H1 (cell line): Measurements from ENCODE around the gene NRL.

Source experiments
- KDM5A ChIP-seq: fragments of 200-600 bp; IDR thresholded peaks from 2 replicates; pipeline ENCODE4 v1.7.1; 2012; ENCODE audit warnings: mild to moderate bottlenecking, low read length, inconsistent platforms, mixed read lengths
- NRF1 ChIP-seq: IDR thresholded peaks from 2 replicates; pipeline ENCODE4 v1.6.1; 2011; ENCODE audit warnings: mild to moderate bottlenecking, low read depth, low read length, improper control_type of control experiment
- POLR2A ChIP-seq, 2 experiments: IDR thresholded peaks; 1 replicate in 1 of 2; 2 replicates in 1 of 2; pipeline ENCODE4 v1.6.1; 2011; ENCODE audit warnings: low read depth in 2 of 2, low read length in 2 of 2, mild to moderate bottlenecking in 2 of 2; ENCODE audit errors: control extremely low read depth in 1 of 2
- RAD21 ChIP-seq, 2 experiments: IDR thresholded peaks in 1 of 2; conservative IDR thresholded peaks in 1 of 2; 2 replicates each; pipeline ENCODE4 v1.6.1; 2011; ENCODE audit warnings: low read depth in 2 of 2, low read length in 2 of 2, improper control_type of control experiment in 1 of 2, inconsistent platforms in 1 of 2, mild to moderate bottlenecking in 1 of 2, moderate library complexity in 1 of 2
- RBBP5 ChIP-seq: IDR thresholded peaks from 2 replicates; pipeline ENCODE4 v1.7.1; 2012; ENCODE audit warnings: low read depth, mild to moderate bottlenecking, inconsistent platforms, low read length, moderate library complexity, borderline replicate concordance
- RFX5 ChIP-seq: IDR thresholded peaks from 2 replicates; pipeline ENCODE4 v1.6.1; 2011; ENCODE audit warnings: low read depth, low read length, improper control_type of control experiment, borderline replicate concordance
- TBP ChIP-seq: IDR thresholded peaks from 2 replicates; pipeline ENCODE4 v1.6.1; 2011; ENCODE audit warnings: low read depth, low read length, improper control_type of control experiment
- TCF12 ChIP-seq: IDR thresholded peaks from 2 replicates; pipeline ENCODE4 v1.6.1; 2011; ENCODE audit warnings: low read depth, mild to moderate bottlenecking, low read length
- TEAD4 ChIP-seq: IDR thresholded peaks from 2 replicates; pipeline ENCODE4 v1.6.1; 2012; ENCODE audit warnings: low read depth, low read length, inconsistent platforms, mixed read lengths
- TF ChIP-seq, protein P1 (sequence below), 3 experiments: IDR thresholded peaks; 1 replicate in 2 of 3; 2 replicates in 1 of 3; pipeline versions ENCODE4 v1.5.1 to v1.6.1; 2011; ENCODE audit warnings: low read length in 3 of 3, mild to moderate bottlenecking in 3 of 3, inconsistent platforms in 2 of 3, low read depth in 1 of 3, moderate library complexity in 1 of 3; ENCODE audit not compliant: insufficient read depth in 1 of 3; ENCODE audit errors: control extremely low read depth in 1 of 3

DNA sequence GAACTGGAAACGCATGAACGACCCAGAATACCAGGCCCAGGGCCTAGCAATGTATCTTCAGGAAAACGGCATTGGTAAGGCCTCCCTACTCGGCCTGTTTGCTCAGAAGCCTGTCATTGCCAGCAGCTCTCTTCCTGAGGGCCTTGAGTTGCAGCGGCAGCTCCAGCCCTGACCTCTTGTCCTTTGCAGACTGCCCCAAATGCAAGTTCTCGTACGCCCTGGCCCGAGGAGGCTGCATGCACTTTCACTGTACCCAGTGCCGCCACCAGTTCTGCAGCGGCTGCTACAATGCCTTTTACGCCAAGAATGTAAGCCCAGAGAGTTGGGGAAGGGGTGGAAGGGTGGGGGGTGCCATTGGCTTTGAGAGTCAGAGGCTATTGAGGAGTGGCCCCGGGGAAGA is 42.6 kb upstream of the NRL start:
- TF ChIP-seq KDM5A = no peak
- TF ChIP-seq POLR2A (IDR thresholded peaks at IDR 0.05; ENCODE audit: control extremely low read depth in 1 of 2, low read depth in 2 of 2, low read length in 2 of 2) = no peak
- no peak for TF ChIP-seq TCF12
- TF ChIP-seq RBBP5 = no peak
- no peak for TF ChIP-seq RFX5
- no peak for TF ChIP-seq TBP
- no peak for TF ChIP-seq NRF1
- TF ChIP-seq, protein P1, sequence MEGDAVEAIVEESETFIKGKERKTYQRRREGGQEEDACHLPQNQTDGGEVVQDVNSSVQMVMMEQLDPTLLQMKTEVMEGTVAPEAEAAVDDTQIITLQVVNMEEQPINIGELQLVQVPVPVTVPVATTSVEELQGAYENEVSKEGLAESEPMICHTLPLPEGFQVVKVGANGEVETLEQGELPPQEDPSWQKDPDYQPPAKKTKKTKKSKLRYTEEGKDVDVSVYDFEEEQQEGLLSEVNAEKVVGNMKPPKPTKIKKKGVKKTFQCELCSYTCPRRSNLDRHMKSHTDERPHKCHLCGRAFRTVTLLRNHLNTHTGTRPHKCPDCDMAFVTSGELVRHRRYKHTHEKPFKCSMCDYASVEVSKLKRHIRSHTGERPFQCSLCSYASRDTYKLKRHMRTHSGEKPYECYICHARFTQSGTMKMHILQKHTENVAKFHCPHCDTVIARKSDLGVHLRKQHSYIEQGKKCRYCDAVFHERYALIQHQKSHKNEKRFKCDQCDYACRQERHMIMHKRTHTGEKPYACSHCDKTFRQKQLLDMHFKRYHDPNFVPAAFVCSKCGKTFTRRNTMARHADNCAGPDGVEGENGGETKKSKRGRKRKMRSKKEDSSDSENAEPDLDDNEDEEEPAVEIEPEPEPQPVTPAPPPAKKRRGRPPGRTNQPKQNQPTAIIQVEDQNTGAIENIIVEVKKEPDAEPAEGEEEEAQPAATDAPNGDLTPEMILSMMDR (IDR thresholded peaks at IDR 0.05; ENCODE audit: control extremely low read depth in 1 of 3, insufficient read depth in 1 of 3, low read depth in 1 of 3, low read length in 3 of 3) = no peak
- no peak for TF ChIP-seq RAD21 (IDR thresholded peaks at IDR 0.05 in 1 of 2, conservative IDR thresholded peaks at IDR 0.05 in 1 of 2; ENCODE audit: low read depth in 2 of 2, low read length in 2 of 2)
- TF ChIP-seq TEAD4 = no peak
